ENCODE data around the gene DCX. TPM values are rescaled to one million over a fixed set of nuclear protein-coding genes. Genes with fewer than 3 reads are reported as not detected.

Gene DCX
- total RNA-seq, 1 donor from 2014 or later: not detected

DNA sequence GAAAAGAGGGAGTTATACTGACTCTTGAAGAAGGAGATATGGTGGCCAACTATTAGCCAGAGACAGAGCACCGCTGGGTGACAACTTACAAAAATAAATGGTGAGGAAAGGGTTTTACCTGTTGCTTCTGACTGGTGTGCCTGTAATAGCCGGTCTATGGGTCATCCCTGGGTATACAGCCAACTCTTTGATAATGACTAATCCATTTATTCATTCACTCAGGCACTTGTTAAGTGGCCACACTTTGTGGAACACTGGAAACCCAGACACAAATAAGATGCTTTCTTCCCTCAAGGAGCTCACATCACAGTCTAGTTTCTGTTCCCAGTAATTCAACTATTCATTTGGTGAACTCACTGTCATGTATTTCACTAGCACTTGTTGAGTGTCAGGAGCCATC is 128.5 kb downstream of the DCX start:
- Histone ChIP-seq H3K9me3 (no peaks in the 10 kb centered on the region), H3K27me3 (no peaks in the 10 kb centered on the region), H3K4me1 (no peaks in the 10 kb centered on the region), H3K4me3 (no peak overlapping the region), H3K27ac (no peak overlapping the region), H3K36me3 (no peaks in the 10 kb centered on the region)
- no peak for DNase-seq (ENCODE audit: extremely low spot score in 2 of 2)
- intact Hi-C loops (cut with DNase I): no loop called here
- TF ChIP-seq POLR2AphosphoS5 (IDR thresholded peaks at IDR 0.05; ENCODE audit: insufficient read depth in 1 of 2, low read depth in 1 of 2) (no peak), POLR2A (IDR thresholded peaks at IDR 0.05) (no peak)
- TF ChIP-seq, protein P1, sequence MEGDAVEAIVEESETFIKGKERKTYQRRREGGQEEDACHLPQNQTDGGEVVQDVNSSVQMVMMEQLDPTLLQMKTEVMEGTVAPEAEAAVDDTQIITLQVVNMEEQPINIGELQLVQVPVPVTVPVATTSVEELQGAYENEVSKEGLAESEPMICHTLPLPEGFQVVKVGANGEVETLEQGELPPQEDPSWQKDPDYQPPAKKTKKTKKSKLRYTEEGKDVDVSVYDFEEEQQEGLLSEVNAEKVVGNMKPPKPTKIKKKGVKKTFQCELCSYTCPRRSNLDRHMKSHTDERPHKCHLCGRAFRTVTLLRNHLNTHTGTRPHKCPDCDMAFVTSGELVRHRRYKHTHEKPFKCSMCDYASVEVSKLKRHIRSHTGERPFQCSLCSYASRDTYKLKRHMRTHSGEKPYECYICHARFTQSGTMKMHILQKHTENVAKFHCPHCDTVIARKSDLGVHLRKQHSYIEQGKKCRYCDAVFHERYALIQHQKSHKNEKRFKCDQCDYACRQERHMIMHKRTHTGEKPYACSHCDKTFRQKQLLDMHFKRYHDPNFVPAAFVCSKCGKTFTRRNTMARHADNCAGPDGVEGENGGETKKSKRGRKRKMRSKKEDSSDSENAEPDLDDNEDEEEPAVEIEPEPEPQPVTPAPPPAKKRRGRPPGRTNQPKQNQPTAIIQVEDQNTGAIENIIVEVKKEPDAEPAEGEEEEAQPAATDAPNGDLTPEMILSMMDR (IDR thresholded peaks at IDR 0.05): no peak

DNA sequence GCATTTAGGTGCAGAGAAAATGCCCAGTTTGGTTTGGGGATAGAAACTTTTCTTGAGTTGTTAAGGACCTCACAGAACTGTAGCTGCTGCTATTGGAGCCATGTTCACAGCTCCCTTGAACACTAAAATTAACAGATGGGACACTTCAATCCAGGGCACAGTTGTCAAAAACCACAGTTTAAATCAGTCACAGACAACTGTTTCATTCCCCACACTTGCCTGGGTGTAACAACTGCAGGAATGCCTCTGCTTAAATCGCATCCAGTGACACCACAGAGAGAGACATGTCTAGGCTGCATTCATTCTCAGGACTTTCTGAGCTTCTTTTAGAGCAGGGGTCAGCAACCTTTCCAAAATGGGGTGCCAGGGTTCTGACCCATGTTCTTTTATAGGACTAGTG is 129.0 kb downstream of the DCX start:
- H3K9me3 ChIP-seq: no peaks in the 10 kb centered on the region
- intact Hi-C loops (cut with DNase I): no loop called here
- no peaks in the 10 kb centered on the region for H3K4me1 ChIP-seq
- H3K27me3 ChIP-seq: no peaks in the 10 kb centered on the region
- TF ChIP-seq, protein P1 (IDR thresholded peaks at IDR 0.05): no peak
- TF ChIP-seq POLR2A (IDR thresholded peaks at IDR 0.05) (no peak), POLR2AphosphoS5 (IDR thresholded peaks at IDR 0.05; ENCODE audit: insufficient read depth in 1 of 2, low read depth in 1 of 2) (no peak)
- no peak overlapping the region for H3K4me3 ChIP-seq
- no peak overlapping the region for H3K27ac ChIP-seq
- no peak for DNase-seq (ENCODE audit: extremely low spot score in 2 of 2)
- no peaks in the 10 kb centered on the region for H3K36me3 ChIP-seq

DNA sequence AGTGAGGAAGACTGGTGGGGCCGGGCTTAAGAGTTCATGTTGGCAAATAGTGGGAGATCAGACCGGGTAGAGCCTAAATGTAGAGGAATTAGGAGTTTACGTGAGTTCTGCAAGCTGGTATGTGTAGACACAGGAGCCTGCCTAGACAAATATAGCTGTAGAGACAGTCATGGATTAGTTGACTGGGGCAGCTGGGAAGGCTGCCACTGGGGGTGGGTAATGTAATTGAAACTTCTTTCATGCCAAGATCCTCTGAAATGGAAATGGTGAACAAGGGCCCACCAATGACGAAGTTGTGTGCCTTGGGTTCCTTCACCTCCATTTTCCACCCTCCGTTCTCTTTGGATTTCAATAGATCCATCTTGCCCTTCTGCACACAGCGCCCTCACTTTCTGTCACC is 129.9 kb downstream of the DCX start:
- no peak for TF ChIP-seq POLR2AphosphoS5 (IDR thresholded peaks at IDR 0.05; ENCODE audit: insufficient read depth in 1 of 2, low read depth in 1 of 2)
- TF ChIP-seq, protein P1 (IDR thresholded peaks at IDR 0.05): no peak
- TF ChIP-seq POLR2A (IDR thresholded peaks at IDR 0.05): no peak
- Histone ChIP-seq H3K4me1 (no peaks in the 10 kb centered on the region), H3K9me3 (no peaks in the 10 kb centered on the region), H3K4me3 (no peak overlapping the region), H3K27me3 (no peaks in the 10 kb centered on the region), H3K36me3 (no peaks in the 10 kb centered on the region), H3K27ac (no peak overlapping the region)
- intact Hi-C loops (cut with DNase I): no loop called here
- no peak for DNase-seq (ENCODE audit: extremely low spot score in 2 of 2)

- H3K27ac ChIP-seq: no peak within 1 kb of the TSS
- DNase-seq (ENCODE audit: extremely low spot score in 2 of 2): no peak
- H3K36me3 ChIP-seq: no peaks in the 10 kb centered on the region
- no peaks in the 10 kb centered on the region for H3K4me1 ChIP-seq
- H3K27me3 ChIP-seq: no peaks in the 10 kb centered on the region
- peak within 1 kb of the TSS in 1 of 2 donors; percentile 6 for H3K4me3 ChIP-seq
- no peaks in the 10 kb centered on the region for H3K9me3 ChIP-seq
- TF ChIP-seq, protein P1 (IDR thresholded peaks at IDR 0.05): no peak
- TF ChIP-seq POLR2A (IDR thresholded peaks at IDR 0.05): no peak
- TF ChIP-seq POLR2AphosphoS5 (IDR thresholded peaks at IDR 0.05; ENCODE audit: insufficient read depth in 1 of 2, low read depth in 1 of 2): no peak
- intact Hi-C loops (cut with DNase I): no loop called here
Measured at GRCh38 chrX:111270339-111270738, 141.7 kb downstream of the DCX start, which contains the start of gene CAPN6. Gene CAPN6, minus strand, starts transcription at chrX:111270483. Its CDS starts 6,547 bp downstream, at chrX:111263936.

- TF ChIP-seq POLR2A (IDR thresholded peaks at IDR 0.05): no peak
- TF ChIP-seq, protein P1 (IDR thresholded peaks at IDR 0.05): no peak
- TF ChIP-seq POLR2AphosphoS5 (IDR thresholded peaks at IDR 0.05; ENCODE audit: insufficient read depth in 1 of 2, low read depth in 1 of 2): no peak
- no peak overlapping the region for H3K27ac ChIP-seq
- H3K27me3 ChIP-seq: no peaks in the 10 kb centered on the region
- DNase-seq (ENCODE audit: extremely low spot score in 2 of 2): no peak
- H3K4me1 ChIP-seq: no peaks in the 10 kb centered on the region
- intact Hi-C loops (cut with DNase I): no loop called here
- no peaks in the 10 kb centered on the region for H3K9me3 ChIP-seq
- no peaks in the 10 kb centered on the region for H3K36me3 ChIP-seq
- H3K4me3 ChIP-seq: no peak overlapping the region
Measured at GRCh38 chrX:111268506-111268905, 143.5 kb downstream of the DCX start.
